Stimulated activated CD8-positive, alpha-beta memory T cell treated with anti-CD3 and anti-CD28 coated beads, Interleukin-2, amount 100 ng/mL, for 48 hours (primary cell): ENCODE results near the gene SMIM24.

Source experiments
- DNase-seq, 2 donors: peaks; one replicate each; pipeline ENCODE4 v3.0.0-alpha.2; 2020; ENCODE audit warnings: low read depth in 2 of 2

Gene SMIM24

DNA sequence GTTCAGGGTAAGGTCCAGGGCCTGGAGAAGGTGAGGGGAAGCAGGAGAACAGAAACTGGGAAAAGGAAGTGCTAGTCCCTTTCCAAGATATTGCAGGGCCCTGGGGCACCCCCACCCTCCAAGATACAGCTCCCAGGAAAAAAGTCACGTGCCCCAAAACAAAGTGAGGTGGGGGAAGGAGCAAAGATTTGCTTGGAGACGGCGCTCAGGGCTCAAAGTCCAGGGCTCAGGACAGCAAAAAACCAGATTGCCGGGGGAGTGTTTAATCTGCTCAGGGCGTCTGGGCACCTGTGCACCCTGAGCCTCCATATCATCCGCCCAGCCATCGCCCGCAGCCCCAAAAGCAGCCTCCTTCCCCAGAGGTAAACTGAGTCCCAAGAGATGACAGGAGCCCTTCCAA is 6.3 kb downstream of the SMIM24 start:
- no peak for DNase-seq

DNA sequence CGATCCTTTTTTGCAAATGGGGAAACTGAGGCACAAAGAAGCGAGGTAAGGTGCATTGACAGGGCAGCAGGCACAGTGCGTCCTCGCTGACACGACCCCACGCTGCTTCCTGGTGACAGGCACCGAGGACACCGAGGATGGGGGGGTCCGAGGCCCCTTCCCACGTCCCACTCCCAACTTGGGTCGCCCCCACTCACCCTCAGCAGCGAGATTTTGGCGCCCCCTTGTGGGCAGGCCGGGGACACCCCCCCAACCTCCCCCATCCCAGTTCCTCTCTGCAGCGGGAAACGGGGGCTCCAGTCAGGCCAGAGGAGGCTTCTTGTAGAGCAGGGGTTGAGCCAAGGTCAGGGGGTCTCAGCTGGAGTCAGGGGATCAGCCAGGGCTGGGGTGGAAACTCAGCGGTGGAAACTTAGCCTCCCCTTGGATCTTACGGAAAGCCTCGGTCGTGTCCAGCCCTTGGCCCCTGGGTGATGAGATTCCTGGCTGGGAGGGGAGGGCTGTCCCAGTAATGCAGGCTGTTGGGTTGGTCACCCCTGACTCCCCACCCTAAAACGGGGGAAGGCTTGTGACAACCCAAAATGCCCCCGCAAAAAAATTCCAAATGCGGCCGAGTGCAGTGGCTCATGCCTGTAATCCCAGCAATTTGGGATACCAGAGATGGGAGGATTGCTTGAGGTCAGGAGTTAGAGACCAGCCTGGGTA is 8.2 kb downstream of the SMIM24 start:
- no peak for DNase-seq

DNA sequence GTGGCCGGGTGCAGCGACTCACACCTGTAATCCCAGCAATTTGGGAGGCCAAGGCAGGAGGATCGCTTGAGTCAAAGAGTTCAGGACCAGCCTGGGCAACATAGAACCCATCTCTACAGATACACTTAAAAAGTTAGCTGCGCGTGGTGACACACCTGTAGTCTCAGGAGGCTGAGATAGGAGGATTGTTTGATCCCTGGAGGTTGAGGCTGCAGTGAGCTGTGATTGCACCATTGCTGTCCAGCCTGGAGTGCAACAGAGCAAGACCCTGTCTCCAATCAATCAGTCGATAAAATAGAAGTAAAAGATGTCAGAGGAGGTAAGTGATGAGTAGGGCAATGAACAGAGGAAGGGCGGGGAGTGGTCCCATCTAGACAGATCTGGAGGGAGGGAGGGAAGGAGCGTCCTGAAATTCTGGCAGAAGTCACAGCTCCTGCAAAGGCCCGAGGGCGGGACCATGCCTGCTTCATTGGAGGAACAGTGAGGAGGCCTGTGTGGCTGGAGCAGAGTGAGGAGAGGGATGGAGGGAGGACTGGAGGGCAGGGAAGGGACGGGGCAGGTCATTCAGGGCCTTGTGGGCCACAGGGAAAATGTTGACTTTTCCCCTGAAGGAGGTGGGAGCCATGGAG is 9.7 kb downstream of the SMIM24 start:
- no peak for DNase-seq

DNA sequence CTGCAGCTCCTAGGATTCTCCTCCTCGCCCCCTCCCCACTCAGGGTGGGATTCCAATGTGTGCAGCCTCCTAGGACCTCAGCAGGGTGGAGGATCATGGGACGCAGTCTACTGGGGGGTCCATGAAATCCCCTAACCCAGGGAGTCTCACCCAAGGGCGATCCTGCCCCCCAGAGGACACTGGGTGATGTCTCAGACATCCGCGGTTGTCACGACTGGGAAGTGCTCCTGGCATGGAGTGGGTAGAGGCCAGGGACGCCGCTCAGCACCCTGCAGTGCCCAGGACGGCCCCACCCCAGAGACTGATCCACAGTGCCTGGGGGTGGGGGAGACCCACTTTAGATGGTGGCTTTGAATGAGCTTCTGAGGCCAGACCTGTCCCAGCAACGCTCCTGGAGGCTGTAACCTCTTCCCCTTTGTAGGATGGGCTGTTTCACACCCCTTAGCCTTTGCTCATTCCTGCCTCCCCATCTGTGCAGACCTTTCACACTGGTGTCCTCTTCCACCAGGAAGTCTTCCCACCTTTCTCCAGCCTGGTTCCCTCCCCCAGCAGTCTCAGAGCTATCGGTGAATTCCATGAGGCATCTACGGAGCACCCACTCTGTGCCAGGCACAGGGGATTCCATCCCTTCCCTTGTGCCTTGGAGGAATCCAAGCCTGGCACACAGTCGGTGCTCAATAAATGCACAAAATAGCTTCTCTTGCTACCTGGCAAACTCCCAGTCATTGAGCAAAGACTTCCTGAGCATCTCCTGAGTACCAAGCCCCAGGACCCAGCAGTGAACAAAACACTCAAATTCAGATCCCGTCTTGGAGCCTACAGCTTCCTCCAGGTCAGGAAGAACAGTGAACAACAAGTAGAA is 10.5 kb downstream of the SMIM24 start:
- DNase-seq, result no peak

DNA sequence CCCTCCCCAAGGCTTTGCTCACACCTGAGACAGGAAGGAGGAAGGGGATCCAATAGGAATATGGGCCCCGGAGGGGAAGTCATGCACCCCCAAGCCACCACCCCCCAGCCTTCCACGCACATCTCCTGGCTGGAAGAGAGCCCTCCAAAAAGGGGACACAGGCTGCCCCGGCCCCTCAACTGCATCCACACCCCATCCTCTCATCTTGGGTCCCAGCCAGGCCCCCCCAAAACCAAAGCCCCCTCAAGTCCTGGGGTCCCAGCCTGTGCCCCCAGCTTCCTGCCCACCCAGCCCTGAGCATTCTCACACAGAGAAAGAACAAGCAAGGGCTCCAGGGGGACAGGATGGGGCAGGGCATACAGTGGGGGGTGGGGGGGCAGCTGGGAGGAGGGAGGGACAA is 12.1 kb downstream of the SMIM24 start:
- DNase-seq, result no peak

DNA sequence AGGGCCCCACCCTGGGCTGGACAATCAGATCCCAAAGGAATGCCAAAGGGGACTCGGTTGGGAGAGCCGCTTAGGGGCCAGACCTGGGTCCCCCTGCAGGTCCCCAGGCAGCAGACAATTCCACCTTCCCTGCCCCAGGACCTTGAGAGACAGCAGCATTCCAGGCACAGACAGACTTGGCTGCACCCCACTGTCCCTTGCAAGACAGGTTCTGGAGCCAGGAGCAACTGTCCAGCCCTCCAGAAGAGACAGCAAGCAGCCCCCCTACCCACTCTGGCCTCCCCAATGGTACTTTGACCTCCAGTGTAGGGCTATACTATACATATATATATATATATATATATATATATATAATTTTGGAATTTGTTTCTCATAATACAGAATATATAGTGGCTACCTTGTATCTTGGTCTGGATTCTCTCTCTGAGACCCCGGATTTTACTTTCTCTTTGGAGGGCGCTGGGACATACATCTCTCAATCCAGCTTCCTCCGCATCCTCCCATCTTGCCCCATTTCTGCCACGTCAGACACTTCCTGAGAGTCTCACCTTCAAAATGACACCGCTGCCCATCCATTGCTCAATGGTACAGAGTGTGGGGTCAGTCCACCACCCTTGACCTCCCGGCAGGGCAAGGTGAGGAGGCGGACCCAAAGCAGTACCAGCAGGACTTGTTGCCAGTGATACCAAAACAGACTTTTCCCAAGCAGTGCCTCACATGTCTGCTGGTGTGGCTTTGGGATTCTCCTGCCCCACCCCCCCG is 12.7 kb downstream of the SMIM24 start:
- no peak for DNase-seq

DNA sequence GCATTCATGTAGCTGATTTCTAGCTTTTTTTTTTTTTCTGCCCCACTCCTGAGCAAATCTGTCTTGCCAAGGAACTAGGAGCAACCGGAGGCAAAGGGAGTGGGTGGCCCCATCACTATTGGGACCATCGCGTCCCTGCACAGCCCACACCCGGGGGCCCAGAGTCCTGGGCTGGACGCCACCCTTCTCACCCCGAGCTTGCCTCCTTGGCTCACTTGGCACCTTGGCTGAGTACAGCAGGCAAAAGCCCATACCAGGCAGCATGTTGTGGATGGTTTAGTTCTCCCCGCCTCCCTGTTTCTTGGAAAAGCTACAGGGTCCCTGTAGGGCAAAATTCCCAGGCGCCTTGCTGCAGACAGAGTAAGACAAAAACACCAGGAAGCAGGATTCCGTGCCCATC is 13.7 kb downstream of the SMIM24 start:
- DNase-seq, result no peak

DNA sequence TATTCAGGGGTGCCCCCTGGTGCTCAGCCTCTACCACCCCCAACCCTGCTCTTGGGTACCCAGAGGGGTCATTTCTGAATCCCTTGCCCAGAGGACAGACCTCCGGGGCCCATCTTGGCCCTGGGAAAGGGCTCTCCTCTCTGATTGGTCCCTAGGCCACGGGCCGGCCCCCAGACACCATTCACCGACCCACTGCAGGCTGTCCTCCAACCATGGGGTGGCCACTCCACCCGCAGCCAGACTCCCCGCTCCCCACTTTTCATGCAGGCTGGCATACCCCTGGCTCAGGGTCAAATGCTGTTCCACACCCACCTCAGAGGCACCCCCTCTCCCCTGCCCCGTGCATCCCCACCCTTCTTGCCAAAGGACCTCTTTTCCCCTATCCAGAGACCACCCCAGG is 14.8 kb downstream of the SMIM24 start:
- DNase-seq, result no peak

DNA sequence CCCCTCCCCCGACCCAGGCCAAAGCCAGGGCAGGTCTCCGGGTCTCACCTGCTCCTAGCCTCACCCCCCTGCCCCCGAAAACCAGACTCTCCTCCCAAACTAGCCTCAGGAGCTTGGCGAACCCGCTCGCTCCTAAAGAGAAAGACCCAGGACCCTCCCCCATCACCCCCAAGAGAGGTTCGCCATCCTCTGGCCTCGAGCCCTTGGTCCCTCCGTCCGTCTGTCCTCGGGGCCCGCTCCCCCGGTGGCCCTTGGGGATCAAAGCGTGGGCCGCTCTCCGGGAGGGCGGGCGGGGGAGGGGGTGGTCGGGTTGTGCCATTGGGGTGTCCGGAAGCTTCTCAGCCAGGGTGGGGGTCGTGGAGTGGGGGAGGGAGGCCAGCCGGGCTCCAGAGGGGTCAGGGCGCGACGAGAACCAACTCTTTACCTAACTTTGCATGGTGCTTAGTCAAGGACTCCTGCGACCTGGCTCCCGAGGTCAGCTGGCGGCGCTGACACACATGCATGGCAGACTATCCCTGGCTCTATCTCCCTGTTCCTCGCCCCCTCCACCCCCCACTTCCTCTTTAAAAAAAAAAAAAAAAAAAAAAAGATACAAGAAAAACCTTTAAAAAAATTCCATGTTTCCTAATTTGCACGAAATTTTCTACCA is 15.6 kb downstream of the SMIM24 start:
- no peak for DNase-seq

DNA sequence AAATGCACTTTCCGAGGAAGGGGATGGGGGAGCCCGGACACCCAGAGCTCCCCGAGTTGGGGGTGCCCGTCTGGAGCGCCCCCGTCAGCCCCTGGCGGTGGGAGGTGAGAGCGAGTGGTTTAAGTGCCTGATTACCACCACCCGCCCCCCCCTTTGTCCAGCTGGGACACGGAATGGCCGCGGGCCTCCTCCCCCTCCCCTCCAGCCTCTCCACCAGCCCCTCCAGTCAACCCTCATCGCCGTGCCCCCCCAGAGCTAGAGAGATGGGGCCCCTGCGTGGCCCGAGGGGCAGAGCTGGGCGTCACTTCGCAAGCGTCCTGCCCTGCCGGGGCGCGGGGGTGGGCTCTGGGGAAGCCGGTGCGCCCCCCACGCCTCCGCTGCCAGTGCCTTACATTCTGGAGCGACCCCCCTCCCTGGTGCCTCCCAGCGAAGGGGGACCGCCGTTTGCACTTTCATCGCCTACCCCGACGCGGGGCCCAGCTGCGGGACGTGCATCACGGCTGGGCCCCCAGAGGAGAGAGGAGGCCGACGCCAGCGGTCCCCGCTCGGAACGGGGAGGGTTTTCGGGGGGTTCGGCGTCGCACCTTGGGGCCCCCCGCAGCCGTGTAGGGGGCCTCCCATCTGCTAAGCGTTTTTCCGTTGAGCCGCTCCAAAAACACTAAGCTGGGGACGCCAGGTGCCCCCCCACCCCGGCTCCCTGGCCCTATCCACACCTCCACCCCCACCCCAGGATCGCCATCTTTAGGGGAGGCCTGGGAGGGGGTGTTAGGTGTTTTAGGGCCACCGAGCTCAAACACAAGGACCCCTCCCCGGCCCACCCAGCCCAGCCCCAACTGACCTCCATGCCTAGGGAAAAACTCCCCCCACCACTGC is 16.4 kb downstream of the SMIM24 start:
- DNase-seq, result no peak

DNA sequence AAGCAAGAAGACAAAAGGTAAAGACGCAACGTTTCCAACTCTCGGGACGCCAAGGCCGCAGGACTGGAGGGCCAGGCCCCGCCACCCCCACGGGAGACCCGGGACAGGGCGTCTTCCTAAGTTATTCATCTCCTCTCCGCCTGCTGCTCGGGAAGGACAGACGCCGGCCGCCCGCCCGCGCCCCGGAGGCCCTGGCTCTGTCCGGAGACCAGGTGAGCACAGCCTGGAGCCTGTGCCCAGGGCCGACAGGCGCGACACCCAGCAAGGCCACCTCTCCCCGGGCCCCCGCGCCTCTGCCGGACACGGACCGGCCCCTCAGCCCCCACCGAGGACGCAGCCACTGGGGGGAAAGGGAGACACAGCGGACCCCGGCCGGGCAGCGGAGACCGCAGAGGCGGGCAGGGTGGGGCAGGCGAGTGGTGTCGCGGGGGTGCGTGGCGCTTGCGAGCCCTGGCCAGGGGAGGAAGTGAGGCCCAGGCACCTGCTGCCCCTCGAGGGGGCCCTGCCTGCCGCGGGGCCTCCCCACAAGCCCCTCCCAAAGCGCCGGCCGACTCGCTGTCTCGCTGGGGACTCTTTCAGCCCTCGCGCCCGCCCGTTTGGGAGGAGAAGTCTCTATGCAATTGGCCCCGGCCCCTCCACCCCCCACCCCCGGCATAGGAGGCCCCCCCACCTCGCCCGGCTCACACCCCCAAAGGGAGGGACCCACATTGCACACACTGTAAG is 17.2 kb downstream of the SMIM24 start:
- no peak for DNase-seq

DNA sequence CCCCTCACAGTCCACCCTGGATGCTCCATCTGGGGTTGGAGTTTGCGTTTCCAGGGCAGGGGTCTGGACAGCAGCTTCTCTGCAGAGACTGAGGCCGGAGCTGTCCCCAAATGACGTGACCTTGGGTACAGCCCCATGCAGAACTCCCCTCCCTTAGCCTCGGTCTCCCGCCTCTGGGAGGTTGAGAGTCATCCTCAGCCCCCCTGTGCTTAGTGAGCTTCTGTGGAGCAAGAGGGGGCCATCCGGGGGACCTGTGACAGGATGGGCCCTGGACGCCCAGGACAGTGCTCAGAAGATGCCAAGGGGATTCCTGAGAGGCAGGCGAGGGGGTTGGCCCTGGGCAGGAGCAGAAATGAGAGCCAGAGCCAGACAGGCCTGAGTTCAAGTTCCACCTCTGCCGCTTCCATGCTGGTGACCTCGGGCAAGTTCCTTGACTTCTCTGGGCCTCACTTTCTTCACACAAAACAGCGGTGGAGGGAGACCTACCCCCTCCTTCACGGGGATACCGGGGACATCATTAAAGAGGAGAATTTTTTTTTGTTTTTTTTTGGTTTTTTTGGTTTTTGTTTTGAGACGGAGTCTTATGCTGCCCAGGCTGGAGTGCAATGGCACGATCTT is 20.3 kb downstream of the SMIM24 start:
- DNase-seq, result no peak

DNA sequence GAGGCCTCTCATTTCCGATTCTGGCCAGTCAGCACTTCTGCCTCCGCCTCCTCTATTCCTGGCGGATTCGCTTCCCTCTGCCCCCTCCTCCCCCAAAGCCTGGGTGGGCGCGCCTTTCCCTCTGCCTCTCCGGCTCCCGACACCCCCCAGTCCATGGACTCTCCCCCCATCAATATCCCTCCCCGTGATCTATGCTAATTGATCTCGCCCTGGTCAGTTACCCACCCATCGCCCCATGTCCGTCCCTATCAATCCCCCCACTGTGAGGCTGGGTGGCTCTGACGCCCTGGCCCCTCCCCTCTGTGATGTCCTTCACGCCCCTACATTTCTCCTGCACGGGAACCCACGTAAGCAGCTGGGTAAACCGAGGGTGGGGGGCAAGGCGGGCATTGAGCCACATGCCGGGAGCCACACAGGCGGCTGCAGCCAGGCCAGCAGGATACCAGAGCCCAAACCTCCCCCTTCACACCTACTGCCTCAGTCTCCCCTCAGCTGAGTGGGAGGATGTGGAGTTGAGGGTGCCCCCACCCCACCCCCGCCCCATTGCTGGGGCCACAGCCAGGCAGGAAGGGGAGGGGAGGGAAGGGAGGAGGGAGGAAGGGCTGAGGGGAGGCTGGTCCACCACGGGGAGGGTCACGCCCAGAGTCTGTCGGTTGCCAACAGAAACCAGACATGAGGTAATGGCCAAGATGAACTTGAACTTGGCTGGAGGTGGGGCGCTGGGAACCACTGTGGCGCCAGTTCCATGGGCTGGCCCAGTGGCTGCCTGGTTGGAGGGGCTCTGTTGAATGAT is 21.0 kb downstream of the SMIM24 start:
- DNase-seq, result no peak

DNA sequence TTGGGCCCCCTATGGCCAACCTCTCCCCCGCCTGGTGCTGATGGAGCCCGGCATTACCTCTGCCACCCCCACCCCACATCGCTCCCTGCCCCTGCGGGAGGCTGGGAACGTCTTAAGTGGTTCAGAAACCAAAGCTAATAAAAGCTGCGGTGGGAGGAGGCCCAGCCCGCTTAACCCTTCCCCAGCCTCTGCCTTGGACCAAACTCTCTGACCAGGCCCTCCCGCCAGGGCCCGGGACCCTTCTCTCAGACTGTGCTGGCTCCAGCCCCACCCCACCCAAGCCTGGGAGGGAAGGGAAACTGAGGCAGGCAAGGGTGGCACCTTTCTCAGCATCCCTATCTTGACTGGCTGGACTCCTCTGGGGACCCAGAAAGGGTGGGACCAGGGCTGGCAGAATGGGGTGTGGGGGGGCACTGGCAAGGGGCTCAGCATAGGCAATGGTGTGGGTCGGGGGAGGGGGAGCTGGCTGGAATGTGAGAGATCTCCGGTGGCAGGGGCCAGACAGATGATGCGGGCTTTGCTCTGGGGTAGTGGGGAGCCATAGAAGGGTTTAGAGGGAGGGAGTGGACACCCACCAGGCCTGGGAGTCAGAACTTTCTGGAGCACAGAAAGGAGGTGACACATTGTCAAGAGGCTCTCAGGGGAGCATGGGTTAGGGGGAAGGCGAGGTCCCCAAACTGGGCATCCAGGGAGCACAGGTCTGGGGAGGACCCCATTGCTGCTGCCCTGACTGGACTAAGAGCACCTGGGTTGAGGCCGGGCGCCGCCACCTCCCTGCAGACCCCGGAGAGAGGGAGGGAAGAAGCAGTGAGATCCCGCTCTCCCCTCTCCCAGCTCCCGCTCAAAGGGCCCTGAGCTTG is 21.9 kb downstream of the SMIM24 start:
- DNase-seq, result no peak

DNA sequence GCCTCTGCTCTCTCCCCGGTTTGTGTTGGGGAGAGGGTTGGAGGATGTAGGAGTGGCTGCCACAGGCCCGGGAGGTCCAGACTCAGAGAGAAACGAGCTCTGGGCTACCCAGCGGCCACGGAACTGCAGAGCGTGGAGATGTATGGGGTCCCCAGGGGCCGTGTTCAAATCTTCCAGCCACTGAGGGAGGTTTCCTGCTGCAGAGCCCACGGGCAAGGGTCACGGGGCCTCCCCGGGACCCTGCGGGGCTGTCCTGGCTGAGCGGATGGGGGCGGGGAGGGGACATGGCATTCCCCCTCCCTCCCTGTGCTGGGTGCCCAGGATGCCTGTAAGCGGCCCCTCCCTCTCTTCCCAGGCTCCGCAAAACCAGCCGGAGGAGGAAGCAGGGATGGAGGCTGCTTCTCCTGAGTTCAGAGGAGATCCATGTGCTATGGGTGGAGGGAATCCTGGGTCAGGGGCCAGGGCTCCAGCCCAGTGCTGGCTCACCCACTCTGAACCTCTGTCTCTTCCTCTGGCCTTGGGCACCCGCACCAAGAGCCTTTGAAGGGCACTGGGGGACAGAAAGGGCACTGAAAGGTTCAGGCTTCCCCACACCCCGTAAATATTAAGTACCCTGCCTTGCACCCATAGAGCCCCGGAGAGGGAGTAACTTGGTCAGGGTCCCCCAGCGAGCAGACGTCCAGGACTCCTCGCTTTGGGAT is 22.6 kb downstream of the SMIM24 start:
- DNase-seq, result no peak

DNA sequence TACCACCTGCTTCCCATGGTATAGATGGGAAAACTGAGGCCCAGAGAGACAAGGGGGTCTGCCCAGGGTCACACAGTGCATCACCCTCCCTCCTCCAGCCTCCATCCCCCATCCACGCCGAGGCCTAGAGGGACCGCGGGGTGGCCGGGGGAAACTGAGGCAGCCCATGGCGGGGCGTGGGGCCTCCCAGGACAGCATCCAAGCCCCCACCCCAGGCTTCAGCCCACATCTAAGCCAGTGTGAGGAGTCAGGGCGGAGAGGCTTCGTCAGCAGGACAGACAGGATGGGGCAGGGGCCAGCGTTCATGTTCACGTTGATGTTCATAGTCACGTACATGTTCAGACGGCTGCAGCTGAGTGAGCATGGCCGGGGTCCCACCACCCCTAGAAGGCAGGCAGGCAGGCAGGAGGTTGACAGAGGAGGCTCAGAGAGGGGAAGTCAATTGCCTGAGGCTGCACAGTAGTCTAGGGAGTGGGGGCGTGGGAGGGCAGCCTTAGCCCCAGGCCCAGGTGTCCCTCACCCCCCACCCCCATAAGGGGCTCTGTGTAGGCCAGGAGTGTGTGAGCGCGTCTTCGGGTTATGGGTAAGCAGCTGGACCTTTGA is 23.3 kb downstream of the SMIM24 start:
- DNase-seq, result no peak
